ENCODE data around the gene SCEL. TPM values are rescaled to one million over a fixed set of nuclear protein-coding genes. Genes with fewer than 3 reads are reported as not detected.

SCEL gene
- total and polyA plus RNA-seq, 4 donors: 0.18 to 0.25 TPM; not detected in 2

- WGBS, 2 donors: 69 to 78% methylated on average over 2 of the region's 2 CpGs
- Histone ChIP-seq H3K9me3 (ENCODE audit: control insufficient read depth, low read length) (no peaks in the 10 kb centered on the region), H3K4me1 (ENCODE audit: control insufficient read depth in 1 of 2, insufficient read depth in 2 of 2, low read length in 2 of 2) (no peaks in the 10 kb centered on the region), H3K36me3 (ENCODE audit: control insufficient read depth in 1 of 2, insufficient read depth in 2 of 2, low read length in 1 of 2) (no peaks in the 10 kb centered on the region), H3K27ac (ENCODE audit: low read depth in 1 of 2, low read length in 2 of 2) (no peak overlapping the region), H3K4me3 (ENCODE audit: low read length in 2 of 2) (no peak overlapping the region), H3K27me3 (ENCODE audit: control insufficient read depth in 1 of 2, insufficient read depth in 2 of 2, low read length in 1 of 2) (no peaks in the 10 kb centered on the region)
- intact Hi-C loops (cut with DNase I): no loop called here
- DNase-seq (no peak), ATAC-seq (ENCODE audit: low FRiP score) (no peak)
Measured at GRCh38 chr13:77687799-77688198, 152.3 kb downstream of the SCEL start.

GRCh38 chr13:77691871-77692270 is 156.4 kb downstream of the SCEL start:
- no peak overlapping the region for H3K27ac ChIP-seq (ENCODE audit: low read depth in 1 of 2, low read length in 2 of 2)
- 68 to 72% methylated on average over 1 of the region's 1 CpG for WGBS, 2 donors
- DNase-seq (no peak), ATAC-seq (ENCODE audit: low FRiP score) (no peak)
- no peaks in the 10 kb centered on the region for H3K36me3 ChIP-seq (ENCODE audit: control insufficient read depth in 1 of 2, insufficient read depth in 2 of 2, low read length in 1 of 2)
- intact Hi-C loops (cut with DNase I): no loop called here
- H3K4me3 ChIP-seq (ENCODE audit: low read length in 2 of 2): no peak overlapping the region
- H3K9me3 ChIP-seq (ENCODE audit: control insufficient read depth, low read length): no peaks in the 10 kb centered on the region
- H3K4me1 ChIP-seq (ENCODE audit: control insufficient read depth in 1 of 2, insufficient read depth in 2 of 2, low read length in 2 of 2): no peaks in the 10 kb centered on the region
- no peaks in the 10 kb centered on the region for H3K27me3 ChIP-seq (ENCODE audit: control insufficient read depth in 1 of 2, insufficient read depth in 2 of 2, low read length in 1 of 2)

GRCh38 chr13:77692746-77693448 is 157.4 kb downstream of the SCEL start:
- no peaks in the 10 kb centered on the region for H3K36me3 ChIP-seq (ENCODE audit: control insufficient read depth in 1 of 2, insufficient read depth in 2 of 2, low read length in 1 of 2)
- no peak overlapping the region for H3K27ac ChIP-seq (ENCODE audit: low read depth in 1 of 2, low read length in 2 of 2)
- H3K4me1 ChIP-seq (ENCODE audit: control insufficient read depth in 1 of 2, insufficient read depth in 2 of 2, low read length in 2 of 2): no peaks in the 10 kb centered on the region
- no peaks in the 10 kb centered on the region for H3K27me3 ChIP-seq (ENCODE audit: control insufficient read depth in 1 of 2, insufficient read depth in 2 of 2, low read length in 1 of 2)
- intact Hi-C loops (cut with DNase I): no loop called here
- WGBS, 2 donors: 17 to 18% methylated on average over 2 of the region's 2 CpGs
- ATAC-seq (ENCODE audit: low FRiP score): no peak
- DNase-seq: no peak
- H3K4me3 ChIP-seq (ENCODE audit: low read length in 2 of 2): no peak overlapping the region
- no peaks in the 10 kb centered on the region for H3K9me3 ChIP-seq (ENCODE audit: control insufficient read depth, low read length)

- H3K4me3 ChIP-seq (ENCODE audit: low read length in 2 of 2): no peak overlapping the region
- DNase-seq (no peak), ATAC-seq (ENCODE audit: low FRiP score) (no peak)
- no peak overlapping the region for H3K27ac ChIP-seq (ENCODE audit: low read depth in 1 of 2, low read length in 2 of 2)
- H3K4me1 ChIP-seq (ENCODE audit: control insufficient read depth in 1 of 2, insufficient read depth in 2 of 2, low read length in 2 of 2): no peaks in the 10 kb centered on the region
- intact Hi-C loops (cut with DNase I): no loop called here
- no peaks in the 10 kb centered on the region for H3K9me3 ChIP-seq (ENCODE audit: control insufficient read depth, low read length)
- WGBS, 2 donors: 78 to 90% methylated on average over 2 of the region's 2 CpGs
- no peaks in the 10 kb centered on the region for H3K36me3 ChIP-seq (ENCODE audit: control insufficient read depth in 1 of 2, insufficient read depth in 2 of 2, low read length in 1 of 2)
- no peaks in the 10 kb centered on the region for H3K27me3 ChIP-seq (ENCODE audit: control insufficient read depth in 1 of 2, insufficient read depth in 2 of 2, low read length in 1 of 2)
Measured at GRCh38 chr13:77693449-77693940, 158.0 kb downstream of the SCEL start.

Other genes with a start within 250 kb of the SCEL start
- 100 to 1,000 TPM; 149 to 166 TPM for gene MYCBP2, start 208.6 kb upstream of the SCEL start, total RNA-seq
- 10 to 100 TPM in 1 of 2 donors, 1 to 10 TPM in 1; 8.1 to 43.2 TPM for gene MYCBP2, start 208.6 kb upstream of the SCEL start, polyA plus RNA-seq
- gene SLAIN1, start 162.0 kb downstream of the SCEL start, total RNA-seq: 1 to 10 TPM; 8.3 to 9.0 TPM
- gene SLAIN1, start 162.0 kb downstream of the SCEL start, polyA plus RNA-seq: 1 to 10 TPM; 3.5 to 7.5 TPM